Left ventricle myocardium superior (tissue), 1 donor: ENCODE data around the gene KCNJ3. TPM values are rescaled to one million over a fixed set of nuclear protein-coding genes. Genes with fewer than 3 reads are reported as not detected.
"Not testable (repeated sequence)": the region's sequence is repeated elsewhere in the genome, so short reads cannot be mapped to it uniquely, and the experiment has no call there.

ENCODE experiments used
- ATAC-seq: fragments of 200-7000 bp; cut with Tn5 transposase; one replicate; pipeline ENCODE4 v1.9.1; 2020; ENCODE audit warnings: mild to moderate bottlenecking, moderate library complexity
- DNase-seq: peaks from one replicate; pipeline ENCODE4 v3.0.0-alpha.2; 2020
- intact Hi-C: fragments of 100-400 bp; cut with micrococcal nuclease; formaldehyde crosslinking; loops from one replicate; pipeline ENCODE4 v1.11.0; 2022
- total RNA-seq: library from RNA; stranded (reverse); fragmentation: NEBNext Ultra II Directional; extraction: Animal tissue kit (Norgen Biotek cat#: 25700); gene quantifications from one replicate; pipeline ENCODE4 v1.2.1, GENCODE V29; 2021
- donor health status: DM: no; HTN: yes; CAD: no; lungs with severe emphysema.

KCNJ3 gene
- total RNA-seq, 1 donor from 2014 or later = 2.0 TPM

DNA sequence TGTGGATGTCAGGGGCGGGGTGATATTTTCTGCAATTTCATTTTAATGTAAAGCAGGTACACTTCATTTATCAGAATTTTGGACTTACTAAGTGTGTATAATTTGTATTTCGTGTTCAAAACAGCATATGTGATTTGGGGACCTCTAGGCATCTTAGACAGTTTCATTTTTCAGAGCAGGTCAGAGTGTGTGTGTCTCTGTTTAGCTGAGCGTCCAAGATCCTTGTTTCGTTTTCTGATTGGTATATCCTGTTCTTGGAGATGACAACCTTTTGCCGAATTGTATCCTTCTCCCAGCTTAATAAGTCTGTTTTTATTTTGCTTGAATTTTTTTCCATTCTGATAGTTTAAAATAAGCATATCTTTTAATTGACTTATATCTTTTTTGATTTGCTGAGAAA is 128.3 kb downstream of the KCNJ3 start:
- ATAC-seq (no peak), DNase-seq (no peak)
- intact Hi-C loops = no loop called here

DNA sequence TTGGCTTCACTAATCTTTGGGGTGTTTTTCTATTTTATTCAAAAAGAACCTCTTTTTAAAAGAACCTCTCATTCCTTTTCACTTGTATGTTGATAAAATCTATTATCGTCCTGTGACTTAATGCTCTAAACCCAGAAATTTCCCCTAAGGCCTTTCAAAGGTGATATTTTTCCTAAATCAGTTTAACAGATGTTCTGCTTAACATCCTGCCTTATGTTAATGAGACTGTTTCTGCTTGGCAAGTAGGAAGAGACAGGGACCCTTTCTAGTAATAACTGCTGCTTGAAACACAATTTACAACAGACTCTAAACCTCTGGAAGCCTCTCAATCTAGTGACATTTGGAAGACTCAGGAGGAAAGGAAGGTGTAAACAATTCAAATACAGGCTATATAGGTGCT is 128.8 kb downstream of the KCNJ3 start:
- no peak for ATAC-seq
- no peak for DNase-seq
- intact Hi-C loops = no loop called here

DNA sequence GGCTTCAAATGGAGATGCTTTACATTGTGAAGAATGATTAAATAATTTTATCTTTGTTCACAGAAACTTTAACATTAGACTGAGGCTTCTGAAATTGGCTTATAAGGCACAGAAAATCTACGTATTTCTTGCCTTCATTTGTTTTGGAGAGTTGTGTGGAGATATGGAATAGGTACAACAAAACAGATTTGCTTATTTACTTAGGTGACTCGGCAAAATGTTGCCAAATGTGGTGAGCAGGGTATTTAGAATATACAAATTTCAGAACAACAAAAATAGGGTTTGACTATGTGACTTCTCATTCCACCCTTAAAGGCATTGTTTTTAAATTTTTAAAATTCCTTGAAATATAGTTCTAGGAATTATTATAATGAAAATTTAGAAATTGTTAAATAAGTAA is 134.2 kb downstream of the KCNJ3 start:
- ATAC-seq (no peak), DNase-seq (no peak)
- intact Hi-C loops = no loop called here

DNA sequence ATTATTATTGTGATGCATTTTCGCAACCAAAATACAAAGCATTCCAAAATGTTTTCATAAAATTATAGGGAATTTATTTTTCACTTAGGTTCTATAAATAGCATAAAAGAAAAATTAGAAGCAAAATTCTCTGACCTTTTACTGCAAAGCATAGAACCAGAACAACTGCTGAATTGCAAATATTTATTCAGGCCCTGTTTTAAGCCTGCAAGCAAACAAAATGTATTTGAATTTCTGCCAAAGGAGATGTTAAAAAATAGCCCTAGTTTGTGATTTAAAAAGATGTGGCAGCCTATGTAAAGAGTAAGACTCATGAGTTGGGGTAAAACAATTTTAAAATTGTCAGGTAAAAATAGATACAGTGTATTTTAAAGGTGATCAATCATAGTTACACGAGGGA is 138.1 kb downstream of the KCNJ3 start:
- DNase-seq = no peak
- intact Hi-C loops = no loop called here

DNA sequence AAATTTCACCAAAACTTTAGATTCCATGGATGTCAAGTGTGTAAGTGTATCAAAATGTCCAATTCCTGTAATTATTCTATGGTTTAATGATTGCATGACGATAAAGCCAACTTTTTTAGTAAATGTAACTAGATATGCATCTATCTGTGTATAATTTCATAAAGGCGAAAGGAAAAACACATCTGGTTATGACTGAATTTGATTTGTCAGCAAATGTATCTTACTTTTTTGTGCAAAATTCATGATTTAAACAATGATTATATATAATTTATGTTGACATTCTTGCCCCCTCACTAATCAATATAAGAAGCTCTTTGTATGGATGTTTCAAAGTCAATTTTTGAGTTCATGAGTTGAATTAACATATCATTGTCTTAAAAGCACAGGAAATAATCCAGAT is 138.5 kb downstream of the KCNJ3 start:
- ATAC-seq (no peak), DNase-seq (no peak)
- intact Hi-C loops = no loop called here

More for the DNA sequence above, 138.1 kb downstream of the KCNJ3 start:
- ATAC-seq = no peak

DNA sequence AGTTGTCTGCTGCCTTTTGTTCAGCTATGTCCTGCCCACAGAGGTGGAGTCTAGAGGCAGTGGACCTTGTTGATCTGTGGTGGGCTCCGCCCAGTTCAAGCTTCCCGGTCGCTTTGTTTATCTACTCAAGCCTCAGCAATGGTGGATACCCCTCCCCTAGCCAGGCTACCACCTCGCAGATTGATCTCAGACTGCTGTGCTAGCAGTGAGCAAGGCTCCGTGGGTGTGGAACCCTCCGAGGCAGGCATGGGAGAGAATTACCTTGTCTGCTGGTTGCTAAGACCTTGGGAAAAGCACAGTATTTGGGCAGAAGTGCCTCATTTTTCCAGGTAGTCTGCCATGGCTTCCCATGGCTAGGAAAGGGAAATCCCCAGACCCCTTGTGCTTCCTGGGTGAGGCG is 146.0 kb downstream of the KCNJ3 start:
- ATAC-seq = no peak

DNA sequence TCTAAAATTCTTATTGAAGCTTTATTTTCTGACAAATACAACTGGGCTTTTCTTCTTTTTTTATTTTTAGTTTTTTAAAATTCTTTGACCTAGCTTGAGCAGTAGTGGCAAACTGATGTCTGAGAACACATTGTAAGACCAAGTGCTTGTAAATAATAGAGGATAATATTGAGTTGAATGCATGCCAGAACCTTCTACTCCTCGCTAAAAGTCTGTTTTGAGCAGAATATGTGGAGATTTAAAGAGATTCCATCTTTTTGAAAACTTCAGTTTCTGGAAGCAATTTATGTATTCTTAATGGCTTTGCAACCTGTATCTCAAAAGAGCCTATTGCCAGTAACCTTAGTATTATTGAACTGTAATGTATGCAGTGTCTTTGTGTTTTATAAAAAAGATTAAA is 148.3 kb downstream of the KCNJ3 start:
- ATAC-seq (no peak), DNase-seq (no peak)
- intact Hi-C loops = no loop called here

More for the DNA sequence above, 146.0 kb downstream of the KCNJ3 start:
- no peak for DNase-seq
- intact Hi-C loops = no loop called here

DNA sequence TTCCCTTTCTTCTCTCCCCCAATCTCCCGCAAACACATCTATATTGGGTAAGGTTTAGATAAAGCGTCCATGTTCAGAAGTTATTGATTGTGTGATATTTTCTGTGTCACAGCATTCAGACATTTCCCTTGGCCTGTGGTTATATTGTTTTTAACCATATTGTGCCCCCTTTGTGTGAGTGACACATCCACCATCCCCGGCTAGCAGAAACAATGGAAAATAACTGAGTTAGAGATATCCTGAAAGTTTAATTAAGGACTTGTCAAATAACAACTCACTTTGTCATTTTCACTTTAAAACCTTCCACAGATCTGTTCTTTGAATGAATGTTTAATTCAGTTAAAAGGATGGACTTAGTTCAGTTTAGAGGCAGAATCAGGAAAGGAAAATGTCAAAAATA is 151.0 kb downstream of the KCNJ3 start:
- DNase-seq (no peak), ATAC-seq (no peak)
- intact Hi-C loops = no loop called here

DNA sequence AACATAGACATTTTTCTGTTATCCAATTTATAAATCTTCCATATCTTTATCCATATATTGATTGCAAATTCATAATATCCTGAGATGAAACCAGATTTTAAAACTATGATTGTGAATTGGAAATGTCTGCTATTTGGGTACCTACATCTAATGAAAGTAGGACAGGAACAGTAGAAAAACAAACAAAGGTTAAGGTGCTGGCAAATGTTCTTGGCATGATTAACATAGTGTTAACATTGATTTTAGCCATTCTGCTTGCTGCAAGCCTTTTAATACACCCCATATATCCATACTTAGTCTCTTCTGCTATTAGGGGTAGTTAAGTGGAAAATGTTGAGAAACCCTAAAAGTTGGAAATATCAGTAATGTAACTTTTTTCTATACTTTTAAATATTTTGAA is 152.0 kb downstream of the KCNJ3 start:
- ATAC-seq (no peak), DNase-seq (no peak)
- intact Hi-C loops = no loop called here

DNA sequence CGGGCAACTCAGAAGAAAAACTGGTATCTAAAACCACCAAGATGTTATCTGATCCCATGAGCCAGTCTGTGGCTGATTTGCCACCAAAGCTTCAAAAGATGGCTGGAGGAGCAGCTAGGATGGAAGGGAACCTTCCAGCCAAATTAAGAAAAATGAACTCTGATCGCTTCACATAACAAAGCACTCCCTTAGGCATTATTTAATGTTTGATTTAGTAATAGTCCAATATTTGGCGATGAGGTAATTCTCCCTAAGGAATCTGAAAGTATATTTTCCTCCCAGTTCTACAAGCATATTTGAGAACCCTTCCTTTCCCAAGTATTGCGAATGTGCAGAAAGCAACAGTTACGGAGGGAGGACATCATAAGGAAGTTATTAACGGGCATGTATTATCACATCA is 156.6 kb downstream of the KCNJ3 start:
- DNase-seq (no peak), ATAC-seq (no peak)
- intact Hi-C loops = no loop called here

DNA sequence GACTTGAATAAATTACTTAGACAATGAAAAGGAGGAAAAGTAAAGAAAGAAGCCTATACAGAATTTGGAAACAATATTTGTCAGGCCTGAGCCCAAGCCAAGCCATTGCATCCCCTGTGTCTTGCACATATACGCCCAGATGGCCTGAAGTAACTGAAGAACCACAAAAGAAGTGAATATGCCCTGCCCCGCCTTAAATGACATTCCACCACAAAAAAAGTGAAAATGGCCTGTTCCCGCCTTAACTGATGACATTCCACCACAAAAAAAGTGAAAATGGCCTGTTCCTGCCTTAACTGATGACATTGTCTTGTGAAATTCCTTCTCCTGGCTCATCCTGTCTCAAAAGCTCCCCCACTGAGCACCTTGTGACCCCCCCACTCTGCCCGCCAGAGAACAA is 168.7 kb downstream of the KCNJ3 start:
- not testable (repeated sequence) for ATAC-seq

DNA sequence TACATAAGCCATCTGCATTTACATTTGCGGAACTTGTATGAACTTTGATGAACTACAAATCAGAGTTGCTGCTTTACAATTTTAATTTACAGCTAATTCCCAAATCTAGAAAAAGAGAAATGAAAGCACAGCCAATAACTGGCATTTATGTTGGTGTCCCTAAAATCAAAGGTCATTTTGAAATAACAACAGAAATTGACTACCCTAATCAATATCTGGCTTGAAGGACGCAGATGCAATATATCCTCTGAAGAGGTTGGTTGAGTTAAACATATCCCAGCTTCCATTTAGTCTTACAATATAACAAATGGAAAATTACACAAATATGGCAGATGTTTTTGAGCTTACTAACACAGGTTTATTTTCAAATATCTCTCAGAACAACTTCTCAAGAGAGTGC is 177.5 kb downstream of the KCNJ3 start:
- no peak for ATAC-seq
- no peak for DNase-seq
- intact Hi-C loops = no loop called here

More for the DNA sequence above, 168.7 kb downstream of the KCNJ3 start:
- DNase-seq, intact Hi-C loops: not testable (repeated sequence)

DNA sequence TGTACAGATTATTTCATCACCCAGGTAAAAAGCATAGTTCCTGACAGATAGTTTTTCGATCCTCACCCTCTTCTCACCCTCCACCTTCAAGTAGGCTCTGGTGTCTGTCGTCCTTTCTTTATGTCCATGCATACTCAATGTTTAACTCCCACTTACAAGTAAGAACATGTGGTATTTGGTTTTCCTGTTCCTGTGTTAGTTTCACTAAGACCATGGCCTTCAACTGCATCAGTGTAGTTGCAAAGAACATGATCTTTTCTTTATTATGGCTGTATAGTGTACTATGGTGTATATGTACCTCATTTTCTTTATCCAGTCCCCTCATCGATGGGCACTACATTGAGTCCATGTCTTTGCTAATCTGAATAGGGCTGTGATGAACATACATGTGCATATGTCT is 184.2 kb downstream of the KCNJ3 start:
- intact Hi-C loops = no loop called here
- no peak for ATAC-seq
- DNase-seq = no peak

DNA sequence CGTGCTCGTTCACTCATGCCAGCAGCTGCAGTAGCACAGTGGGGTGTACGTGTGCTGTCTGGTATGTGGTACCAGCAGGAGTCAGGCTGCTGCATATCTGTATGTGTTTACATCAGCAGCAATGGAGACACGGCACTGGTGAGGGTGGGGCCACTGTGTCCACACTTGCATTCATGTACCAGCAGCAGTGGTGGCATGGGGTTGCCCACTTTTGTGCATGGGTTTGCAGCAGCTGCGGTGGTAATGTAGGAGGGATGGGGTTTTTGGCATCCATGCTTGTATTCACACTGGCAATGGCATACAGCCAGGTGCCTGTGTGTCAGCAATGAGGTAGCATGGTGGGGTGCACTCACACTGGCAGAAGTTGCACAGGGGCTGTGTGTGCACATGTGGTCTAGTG is 187.8 kb downstream of the KCNJ3 start:
- DNase-seq (no peak), ATAC-seq (no peak)
- intact Hi-C loops = no loop called here

DNA sequence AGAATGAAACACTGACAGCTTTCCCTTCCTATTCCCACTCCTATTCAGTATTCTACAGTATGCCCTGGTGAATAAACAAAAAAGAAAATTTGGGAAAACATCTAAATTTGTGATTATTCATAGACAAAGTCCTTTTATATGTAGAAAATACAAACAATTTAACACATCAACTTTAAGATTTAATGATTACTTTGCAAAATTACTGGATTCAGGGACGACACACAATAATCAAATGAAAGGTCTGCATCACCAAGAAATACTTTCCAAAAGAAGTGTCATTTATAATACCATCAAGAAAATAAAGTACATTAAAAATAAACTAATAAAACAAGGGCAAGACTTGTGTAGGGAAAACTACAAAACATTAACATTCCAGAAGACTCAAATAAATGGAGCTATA is 199.8 kb downstream of the KCNJ3 start:
- ATAC-seq (no peak), DNase-seq (no peak)
- intact Hi-C loops = no loop called here

DNA sequence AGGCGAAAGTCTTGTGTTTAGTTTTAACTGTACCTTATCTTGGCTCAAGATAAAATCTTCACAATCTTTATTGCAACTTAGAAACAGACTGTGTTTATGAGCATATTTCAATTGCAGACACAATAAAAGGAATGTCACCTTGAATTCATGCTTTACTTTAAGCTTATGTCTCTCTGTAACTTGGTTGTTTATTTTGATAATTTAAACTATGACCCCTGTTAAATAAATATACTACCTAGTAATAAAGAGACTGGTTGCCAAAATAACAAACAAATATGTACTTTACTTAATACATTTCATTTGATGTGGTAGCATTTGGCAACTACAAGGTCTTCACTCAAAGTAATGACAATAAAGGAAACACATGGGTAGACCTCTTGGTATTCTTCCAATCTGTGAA is 202.6 kb downstream of the KCNJ3 start:
- DNase-seq (no peak), ATAC-seq (no peak)
- intact Hi-C loops = no loop called here
